Skin of body (tissue), 2 donors: ENCODE measurements around the gene VIPR2. TPM values are rescaled to one million over a fixed set of nuclear protein-coding genes. Genes with fewer than 3 reads are reported as not detected.
"Not testable (repeated sequence)": the region's sequence is repeated elsewhere in the genome, so short reads cannot be mapped to it uniquely, and the experiment has no call there.

Source experiments
- DNase-seq: peaks from one replicate; lab custom pipeline; 2025; lab: John Stamatoyannopoulos, UW
- total RNA-seq: library from RNA; depleted of rRNA; stranded (reverse); fragments of >200 nt; gene quantifications from one replicate; pipeline ENCODE4 v1.2.3, GENCODE V29; 2014

Gene VIPR2
- total RNA-seq, 1 donor from 2014 or later: 0.99 TPM

- DNase-seq: no peak
These were observed 148.2 kb downstream of the VIPR2 start for GRCh38 chr7:158996214-158997109.

GRCh38 chr7:158995514-158995913 is 149.2 kb downstream of the VIPR2 start:
- no peak for DNase-seq

GRCh38 chr7:158994687-158995086 is 150.0 kb downstream of the VIPR2 start:
- DNase-seq: no peak

GRCh38 chr7:158993591-158993990 is 151.1 kb downstream of the VIPR2 start:
- no peak for DNase-seq

GRCh38 chr7:158992759-158993158 is 151.9 kb downstream of the VIPR2 start:
- no peak for DNase-seq

- DNase-seq: no peak
These were observed 152.6 kb downstream of the VIPR2 start for GRCh38 chr7:158991824-158992621.

- DNase-seq: no peak
These were observed 155.7 kb downstream of the VIPR2 start for GRCh38 chr7:158988996-158989395.

GRCh38 chr7:158988302-158988862 is 156.3 kb downstream of the VIPR2 start:
- no peak for DNase-seq

- DNase-seq: no peak
These were observed 157.0 kb downstream of the VIPR2 start for GRCh38 chr7:158987691-158988090.

GRCh38 chr7:158985583-158985982 is 159.1 kb downstream of the VIPR2 start:
- DNase-seq: no peak

- DNase-seq: not testable (repeated sequence)
These were observed 160.7 kb downstream of the VIPR2 start for GRCh38 chr7:158984007-158984406.

- not testable (repeated sequence) for DNase-seq
These were observed 162.6 kb downstream of the VIPR2 start for GRCh38 chr7:158982080-158982479.

GRCh38 chr7:158979635-158980351 is 164.9 kb downstream of the VIPR2 start:
- no peak for DNase-seq

GRCh38 chr7:158979023-158979529 is 165.6 kb downstream of the VIPR2 start:
- no peak for DNase-seq
